Fibroblast of peridontal ligament (primary cell): ENCODE results near the gene HHAT.
"Not testable (repeated sequence)": the region's sequence is repeated elsewhere in the genome, so short reads cannot be mapped to it uniquely, and the experiment has no call there.

Source experiments
- DNase-seq: peaks from one replicate; pipeline ENCODE4 v3.0.0-alpha.2; 2010; ENCODE audit errors: extremely low read depth

Gene HHAT

GRCh38 chr1:210313921-210314320 lies 14.8 kb upstream of the HHAT start:
- no peak for DNase-seq

- no peak for DNase-seq
Observed at GRCh38 chr1:210315529-210315928, 13.2 kb upstream of the HHAT start.

- no peak for DNase-seq
Observed at GRCh38 chr1:210321131-210321530, 7.6 kb upstream of the HHAT start.

- DNase-seq: peak; percentile 21
Observed at GRCh38 chr1:210321552-210321951, 7.2 kb upstream of the HHAT start.

- DNase-seq: no peak
Observed at GRCh38 chr1:210323957-210324356, 4.7 kb upstream of the HHAT start.

GRCh38 chr1:210325026-210325670 lies 3.6 kb upstream of the HHAT start:
- no peak for DNase-seq

- DNase-seq: peak; percentile 24
Observed at GRCh38 chr1:210328032-210328745, 513 bp upstream of the HHAT start.

GRCh38 chr1:210330279-210330866 lies 1.7 kb downstream of the HHAT start:
- no peak for DNase-seq

- no peak for DNase-seq
Observed at GRCh38 chr1:210332233-210332632, 3.5 kb downstream of the HHAT start.

- no peak for DNase-seq
Observed at GRCh38 chr1:210332719-210333398, 4.2 kb downstream of the HHAT start.

GRCh38 chr1:210335001-210335400 lies 6.3 kb downstream of the HHAT start:
- no peak for DNase-seq

GRCh38 chr1:210336362-210336761 lies 7.7 kb downstream of the HHAT start:
- no peak for DNase-seq

GRCh38 chr1:210339500-210339899 lies 10.8 kb downstream of the HHAT start:
- no peak for DNase-seq

GRCh38 chr1:210340311-210340710 lies 11.6 kb downstream of the HHAT start:
- no peak for DNase-seq

GRCh38 chr1:210340841-210341240 lies 12.1 kb downstream of the HHAT start:
- no peak for DNase-seq

GRCh38 chr1:210342986-210343780 lies 14.5 kb downstream of the HHAT start:
- DNase-seq: peak; percentile 41

- DNase-seq: peak; percentile 19
Observed at GRCh38 chr1:210344706-210345105, 16.0 kb downstream of the HHAT start.

GRCh38 chr1:210347112-210347511 lies 18.4 kb downstream of the HHAT start:
- DNase-seq: peak; percentile 39

- no peak for DNase-seq
Observed at GRCh38 chr1:210351496-210351895, 22.8 kb downstream of the HHAT start.

- DNase-seq: no peak
Observed at GRCh38 chr1:210352575-210352974, 23.9 kb downstream of the HHAT start.

- DNase-seq: not testable (repeated sequence)
Observed at GRCh38 chr1:210354305-210354704, 25.6 kb downstream of the HHAT start.

GRCh38 chr1:210358626-210359025 lies 29.9 kb downstream of the HHAT start:
- DNase-seq: no peak
